OCI-LY1 (cell line): ENCODE measurements around the gene DLX3.

Experiments
- CTCF ChIP-seq: fragments of 200-600 bp; sonication (generic), shearing (Covaris generic); IDR thresholded peaks from 2 replicates; pipeline ENCODE4 v1.5.1; 2017; ENCODE audit warnings: mild to moderate bottlenecking, antibody characterized with exemption, low read length, moderate library complexity, mixed read lengths
- EZH2 ChIP-seq: fragments of 200-600 bp; sonication (generic), shearing (Covaris generic); IDR thresholded peaks from 2 replicates; pipeline ENCODE4 v1.8.0; 2017; ENCODE audit warnings: borderline replicate concordance, mixed run types, mild to moderate bottlenecking, antibody characterized with exemption, low read length, moderate library complexity, mixed read lengths

- no peak for TF ChIP-seq CTCF
- TF ChIP-seq EZH2 = no peak
These were observed 7.8 kb downstream of the DLX3 start for GRCh38 chr17:49987290-49987585.
